DMS153 treated with DMSO at 0.1 percent for 48 hours (cell line): ENCODE results near the gene LRBA.
"Not testable (repeated sequence)": the region's sequence is repeated elsewhere in the genome, so short reads cannot be mapped to it uniquely, and the experiment has no call there.

Experiments
- DNase-seq: peaks from one replicate; lab custom pipeline; 2025; ENCODE audit not compliant: unreplicated experiment; lab: John Stamatoyannopoulos, UW

The LRBA gene

GRCh38 chr4:150436598-150437370, 578.3 kb downstream of the LRBA start:
- no peak for DNase-seq

- no peak for DNase-seq
Measured at GRCh38 chr4:150431221-150431620, 583.9 kb downstream of the LRBA start.

- DNase-seq = no peak
Measured at GRCh38 chr4:150425161-150425560, 589.9 kb downstream of the LRBA start.

- DNase-seq = no peak
Measured at GRCh38 chr4:150423503-150423902, 591.6 kb downstream of the LRBA start.

DNA sequence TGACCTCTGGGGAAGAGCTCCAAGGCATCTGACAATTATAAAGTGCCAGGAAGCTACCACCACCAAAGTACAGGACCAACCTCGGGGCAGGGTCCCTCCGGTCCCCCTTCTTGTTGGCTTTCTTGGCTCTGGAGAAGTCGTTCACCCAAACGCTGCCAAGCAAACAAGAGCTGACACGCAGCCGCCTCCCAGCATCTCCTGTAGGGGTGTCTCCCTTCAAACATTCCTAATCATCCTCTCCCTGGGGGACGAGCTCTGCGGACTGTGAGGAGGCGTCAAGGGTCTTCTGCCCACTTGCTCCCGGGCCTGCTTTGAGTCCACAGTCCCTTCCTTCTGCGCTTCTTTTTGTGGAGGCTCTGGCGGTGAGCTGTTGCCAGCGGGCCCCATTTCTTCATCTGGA, 592.0 kb downstream of the LRBA start:
- no peak for DNase-seq

DNA sequence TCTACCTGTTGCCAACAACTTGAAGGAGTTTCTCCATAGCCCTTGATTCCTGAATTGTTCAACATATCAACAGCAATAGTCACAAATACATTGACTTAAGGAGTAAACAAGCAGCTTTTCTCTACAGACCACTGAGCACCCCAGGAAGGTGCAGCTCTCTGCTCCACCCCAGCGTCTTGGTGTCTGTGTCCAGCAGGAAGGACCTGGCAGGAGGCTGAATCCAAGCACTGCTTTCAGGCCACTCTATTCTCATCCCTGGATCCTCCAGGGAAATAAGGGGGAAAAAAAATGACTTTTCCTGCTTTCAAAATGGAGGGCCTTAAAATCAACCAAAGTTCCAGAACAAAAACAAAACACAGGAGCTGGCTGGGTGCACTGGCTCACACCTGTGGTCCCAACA, 593.5 kb downstream of the LRBA start:
- no peak for DNase-seq

GRCh38 chr4:150419939-150420338, 595.1 kb downstream of the LRBA start:
- DNase-seq = no peak

- DNase-seq = no peak
Measured at GRCh38 chr4:150418757-150419410, 596.2 kb downstream of the LRBA start.

GRCh38 chr4:150415213-150415612, 599.9 kb downstream of the LRBA start:
- no peak for DNase-seq

GRCh38 chr4:150411520-150411919, 603.6 kb downstream of the LRBA start:
- DNase-seq = no peak

DNA sequence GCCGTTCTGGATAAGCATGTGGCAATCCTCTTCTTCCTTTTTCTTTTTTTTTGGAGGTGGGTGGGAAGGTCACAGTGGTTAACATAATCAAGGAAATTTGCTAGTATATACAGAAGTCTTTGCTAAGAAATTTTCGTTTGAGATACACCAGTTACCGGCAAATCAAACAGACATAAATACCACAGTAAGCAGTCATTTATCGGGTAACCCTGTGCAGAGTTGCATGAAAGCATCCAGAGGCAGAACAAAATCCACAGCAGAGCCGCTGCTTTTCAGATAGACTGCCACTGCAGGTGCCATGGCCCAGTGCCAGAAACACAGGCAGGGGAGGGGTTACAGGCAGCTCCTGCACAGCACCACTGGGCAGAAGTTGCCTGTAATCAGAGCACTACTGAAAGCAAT, 612.2 kb downstream of the LRBA start:
- peak; percentile 38 for DNase-seq

- no peak for DNase-seq
Measured at GRCh38 chr4:150401083-150401687, 613.9 kb downstream of the LRBA start.

GRCh38 chr4:150395872-150396271, 619.2 kb downstream of the LRBA start:
- no peak for DNase-seq

GRCh38 chr4:150394046-150394445, 621.0 kb downstream of the LRBA start:
- DNase-seq = no peak

DNA sequence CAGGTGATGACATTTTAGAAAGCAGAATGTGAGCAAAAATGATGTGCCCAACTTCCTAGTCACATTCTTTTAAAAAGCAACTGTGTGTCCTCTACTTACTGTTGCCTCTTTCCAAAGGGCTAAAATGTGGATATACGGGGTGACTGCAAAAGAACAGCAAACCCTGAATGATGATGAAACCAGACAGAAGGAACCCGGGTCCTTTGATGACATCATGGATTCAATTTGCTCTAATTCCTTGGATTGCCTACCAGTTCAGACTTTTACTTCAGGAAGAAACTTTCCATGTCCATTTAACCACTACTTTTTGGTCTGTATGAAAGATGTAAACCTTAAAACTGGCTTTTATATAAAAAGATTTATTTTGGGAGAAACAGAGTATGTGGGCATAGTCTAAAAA, 624.0 kb downstream of the LRBA start:
- no peak for DNase-seq

- DNase-seq = no peak
Measured at GRCh38 chr4:150390531-150390910, 624.6 kb downstream of the LRBA start.

DNA sequence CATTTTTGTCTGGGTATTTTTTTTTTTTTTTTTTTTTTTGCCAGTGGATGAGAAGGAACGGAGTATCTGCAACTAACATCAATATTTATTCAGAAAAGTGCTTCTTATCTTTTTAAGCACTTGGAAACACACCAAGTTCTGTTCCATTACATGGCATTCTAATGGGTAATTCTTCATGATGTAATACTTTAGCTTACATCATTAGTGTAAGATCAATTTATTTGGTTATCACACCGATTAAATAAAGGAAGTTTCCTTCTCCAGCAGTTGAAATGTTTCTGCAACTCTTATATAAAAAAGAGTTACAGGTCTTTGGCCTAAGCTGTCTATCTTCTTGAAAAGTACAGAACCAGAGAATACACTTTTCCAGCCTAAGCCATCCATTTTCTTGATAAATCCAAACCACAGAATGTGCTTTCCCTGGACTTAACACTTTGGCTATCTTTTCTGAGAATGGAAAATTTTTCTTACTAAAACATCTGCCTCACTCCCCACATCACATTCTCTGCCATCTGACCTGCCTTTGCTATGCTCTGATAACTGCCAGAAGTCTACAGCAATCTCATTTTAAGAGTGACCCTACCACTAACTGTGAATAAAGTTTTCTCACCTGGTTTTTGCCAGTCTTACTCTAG, 625.1 kb downstream of the LRBA start:
- DNase-seq = no peak

DNA sequence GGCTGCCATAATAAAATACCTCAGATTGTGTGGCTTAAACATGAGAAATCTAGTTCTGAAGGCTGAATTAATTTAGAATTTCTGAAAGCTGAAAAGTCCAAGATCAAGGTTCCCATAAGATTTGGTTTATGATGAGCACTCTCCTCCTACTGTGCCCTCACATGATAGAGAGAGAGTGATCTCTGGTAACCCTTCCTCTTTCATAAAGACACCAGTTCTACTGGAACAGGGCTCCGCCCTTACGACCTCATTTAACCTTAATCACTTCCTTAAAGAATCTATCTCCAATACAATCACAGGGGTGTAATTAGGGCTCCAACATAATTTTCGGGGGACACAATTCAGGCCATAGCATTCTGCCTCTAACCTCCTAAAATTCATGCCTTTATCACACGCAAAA, 627.1 kb downstream of the LRBA start:
- DNase-seq = no peak

GRCh38 chr4:150386415-150386814, 628.7 kb downstream of the LRBA start:
- not testable (repeated sequence) for DNase-seq

DNA sequence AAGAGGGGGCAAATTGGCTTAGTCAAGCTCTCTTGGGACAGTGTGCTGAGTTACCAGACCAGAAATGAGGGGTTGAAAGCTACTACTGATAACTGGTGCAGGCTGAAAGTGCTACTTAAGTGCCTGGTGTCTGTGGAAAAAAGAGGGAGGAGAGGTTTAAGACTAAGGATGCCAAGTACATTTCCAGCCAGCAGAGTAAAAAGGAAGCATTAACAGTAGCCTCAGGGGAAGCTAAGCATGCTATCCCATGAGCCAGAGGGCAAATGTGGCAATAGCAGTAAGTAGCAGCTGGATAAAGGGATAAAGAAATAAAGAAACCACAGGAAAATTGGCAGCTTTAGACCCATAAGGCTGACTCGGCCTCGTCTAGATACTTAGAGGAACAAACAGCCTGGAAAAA, 629.5 kb downstream of the LRBA start:
- no peak for DNase-seq

- no peak for DNase-seq
Measured at GRCh38 chr4:150384249-150384648, 630.8 kb downstream of the LRBA start.

- DNase-seq = no peak
Measured at GRCh38 chr4:150382028-150382427, 633.1 kb downstream of the LRBA start.
